NOMO-1 treated with dmso at 0.1 percent for 144 hours (cell line): ENCODE measurements around the gene STRADA.
A peak's percentile ranks its signal among the peaks of the same experiment; 100 is the strongest.
"Not testable (repeated sequence)": the region's sequence is repeated elsewhere in the genome, so short reads cannot be mapped to it uniquely, and the experiment has no call there.

Experiments
- DNase-seq: peaks from one replicate; lab custom pipeline; 2025; ENCODE audit not compliant: unreplicated experiment; lab: John Stamatoyannopoulos, UW

STRADA gene

GRCh38 chr17:63758428-63758827, 16.8 kb upstream of the STRADA start:
- DNase-seq = no peak

DNA sequence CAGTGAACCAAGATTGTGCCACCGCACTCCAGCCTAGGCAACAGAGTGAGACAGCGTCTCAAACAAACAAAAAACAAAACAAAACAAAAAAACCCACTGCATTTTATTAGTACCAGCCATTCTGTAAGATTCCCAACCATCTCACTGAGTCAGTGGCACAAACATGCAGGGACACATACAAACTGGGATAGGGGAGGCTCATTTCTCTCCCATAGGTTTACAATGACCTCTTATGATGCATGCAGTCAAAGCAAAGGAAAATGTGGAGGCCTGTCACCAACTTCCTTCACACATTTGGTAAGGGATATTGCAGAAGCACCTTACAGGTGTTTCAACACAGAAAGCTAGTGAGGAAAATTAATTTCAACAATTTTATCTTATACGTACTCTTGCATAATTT, 12.4 kb upstream of the STRADA start:
- no peak for DNase-seq

GRCh38 chr17:63753215-63753614, 11.6 kb upstream of the STRADA start:
- peak; percentile 1 for DNase-seq

DNA sequence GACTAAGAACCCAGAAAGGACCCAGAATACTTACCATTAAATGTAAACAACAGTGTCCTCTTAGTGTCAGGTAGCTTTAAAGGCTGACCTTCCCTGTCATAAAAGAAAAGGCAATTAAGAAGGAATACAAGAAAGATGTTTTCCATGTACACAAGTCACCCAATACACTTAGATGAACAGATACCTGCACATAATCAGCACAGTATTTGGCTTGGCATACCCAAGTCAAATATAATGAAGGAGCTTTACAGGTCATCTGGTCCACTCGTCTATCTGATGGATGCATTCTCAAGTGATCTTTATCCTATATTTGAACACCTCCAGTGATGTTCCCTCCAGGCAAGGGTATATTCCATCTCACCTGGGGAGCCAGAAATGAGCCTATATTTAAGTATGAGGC, 11.1 kb upstream of the STRADA start:
- DNase-seq = no peak

DNA sequence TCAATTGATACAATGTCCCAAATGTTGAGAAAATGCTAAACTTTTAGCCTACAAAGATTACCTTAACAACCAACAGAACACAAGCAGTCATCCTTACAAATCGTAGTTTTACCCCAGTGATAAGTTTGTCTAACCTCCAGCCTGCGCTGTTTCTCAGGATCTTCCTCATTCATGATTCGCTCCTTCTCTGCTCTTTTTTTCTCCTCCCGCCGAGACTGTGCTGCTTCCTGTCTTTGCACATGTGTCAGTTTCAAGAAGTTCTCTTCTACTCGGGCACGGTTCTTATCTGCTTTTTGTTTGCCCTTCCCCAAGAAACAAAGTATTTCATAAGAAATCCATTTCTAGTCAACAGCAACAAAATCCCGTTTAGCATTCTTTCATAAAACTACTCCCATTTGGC, 10.2 kb upstream of the STRADA start:
- peak; percentile 46 for DNase-seq

GRCh38 chr17:63741143-63741407, 524 bp downstream of the STRADA start:
- peak; percentile 27 for DNase-seq

DNA sequence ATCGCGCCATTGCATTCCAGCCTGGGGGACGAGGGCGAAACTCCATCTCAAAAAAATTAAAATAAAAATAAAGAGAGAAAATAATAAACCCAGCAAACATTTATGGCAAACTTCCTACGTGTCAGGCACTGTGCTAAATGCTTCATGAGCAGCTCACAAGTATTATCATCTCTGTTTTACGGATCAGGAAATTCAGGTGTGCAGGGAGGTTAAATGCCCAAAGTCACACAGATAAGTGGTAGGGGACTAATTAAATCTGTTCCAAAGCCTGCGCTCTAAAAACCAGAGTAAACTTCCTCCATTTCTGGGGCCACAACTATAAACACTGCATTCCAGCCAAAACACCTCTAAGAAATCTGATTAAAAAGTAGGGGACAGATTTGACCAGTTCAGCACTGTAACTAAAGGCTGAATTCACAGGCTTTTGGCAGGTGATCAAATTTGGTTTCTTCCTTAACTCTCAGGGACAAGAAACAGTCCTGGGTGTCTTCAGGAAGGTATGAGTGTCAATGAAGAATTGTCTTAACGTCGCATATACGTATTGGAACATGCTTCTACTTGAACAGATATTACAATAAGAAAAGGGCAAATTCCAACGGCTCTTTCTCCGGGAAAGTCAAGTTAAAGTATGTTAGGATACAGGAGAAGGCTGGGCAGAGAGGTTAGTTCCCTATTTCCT, 996 bp downstream of the STRADA start:
- DNase-seq = no peak

DNA sequence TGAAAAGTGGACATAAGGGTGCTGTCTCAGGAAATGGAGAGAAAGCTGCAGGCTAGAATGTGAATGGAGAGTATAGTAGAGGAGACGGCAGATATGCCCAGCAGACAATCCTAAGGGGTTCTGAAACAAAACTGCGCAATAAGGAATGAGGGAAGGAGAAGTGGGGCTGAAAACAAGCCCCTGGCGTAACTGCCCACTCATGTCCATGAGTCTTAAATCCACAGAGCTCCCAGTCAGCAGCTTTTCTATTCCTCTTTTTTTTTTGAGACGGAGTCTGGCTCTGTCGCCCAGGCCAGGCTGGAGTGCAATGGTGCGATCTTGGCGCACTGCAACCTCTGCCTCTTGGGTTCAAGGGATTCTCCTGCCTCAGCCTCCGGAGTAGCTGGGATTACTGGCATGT, 5.9 kb downstream of the STRADA start:
- DNase-seq = no peak

DNA sequence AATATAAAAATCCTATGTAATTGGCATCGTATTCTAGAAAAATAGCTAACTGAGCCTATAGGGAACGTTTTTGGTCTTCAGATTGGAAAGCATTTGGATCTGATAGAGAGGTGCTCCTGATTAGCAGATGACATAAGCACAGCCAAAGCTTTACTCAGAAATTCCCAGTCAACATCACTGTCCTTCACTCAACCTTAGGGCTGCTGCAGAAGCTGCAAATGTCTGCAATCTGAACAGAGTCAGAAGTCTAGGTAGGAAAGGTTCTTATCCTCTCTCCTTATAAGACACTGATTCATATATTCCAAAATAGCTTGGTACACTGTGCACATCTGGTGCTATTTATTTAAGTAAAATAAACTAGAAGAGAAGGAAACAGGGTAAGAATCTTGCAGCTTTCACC, 19.2 kb downstream of the STRADA start:
- DNase-seq = no peak

GRCh38 chr17:63720194-63720593, 21.4 kb downstream of the STRADA start:
- DNase-seq = not testable (repeated sequence)

- DNase-seq = no peak
Observed at GRCh38 chr17:63718988-63719387, 22.6 kb downstream of the STRADA start.

GRCh38 chr17:63716426-63716825, 25.2 kb downstream of the STRADA start:
- DNase-seq = no peak

GRCh38 chr17:63714550-63715277, 26.9 kb downstream of the STRADA start:
- no peak for DNase-seq

- DNase-seq = no peak
Observed at GRCh38 chr17:63709110-63709509, 32.5 kb downstream of the STRADA start.

GRCh38 chr17:63707151-63707550, 34.4 kb downstream of the STRADA start:
- no peak for DNase-seq

DNA sequence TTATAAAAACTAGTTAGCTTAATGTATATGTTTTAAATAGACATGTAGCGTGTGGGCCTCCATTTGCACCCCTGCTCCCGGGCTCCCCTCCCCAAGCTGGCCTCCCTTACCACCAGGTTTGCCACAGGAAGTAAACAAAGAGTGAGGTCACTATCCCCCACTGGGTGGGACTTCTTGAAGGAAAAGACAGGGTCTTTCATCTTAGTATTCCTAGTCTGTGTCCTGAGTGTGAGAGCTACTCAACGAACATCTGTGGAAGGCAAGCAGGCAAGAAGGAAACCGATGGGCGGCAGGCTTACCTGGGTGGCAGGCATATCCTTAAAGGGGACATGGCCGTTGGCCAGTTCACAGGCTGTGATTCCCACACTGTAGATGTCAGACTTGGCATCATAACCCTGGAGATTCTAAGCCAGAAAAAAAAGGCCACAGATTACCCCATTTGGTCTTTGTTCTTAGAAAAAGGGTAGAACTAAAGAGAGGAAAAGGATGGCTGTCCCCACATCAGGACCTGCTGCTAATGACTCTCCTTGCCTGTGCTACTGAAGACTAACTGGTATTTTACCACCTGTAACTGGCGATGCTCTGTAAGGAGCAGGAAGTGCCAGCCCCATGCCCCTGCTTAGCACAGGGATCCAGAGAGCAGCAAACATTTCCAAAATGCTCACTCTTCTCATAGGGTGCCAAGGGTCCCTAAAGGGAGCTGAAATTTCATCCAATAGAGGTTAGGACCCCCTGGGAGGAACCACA, 35.1 kb downstream of the STRADA start:
- DNase-seq = no peak

DNA sequence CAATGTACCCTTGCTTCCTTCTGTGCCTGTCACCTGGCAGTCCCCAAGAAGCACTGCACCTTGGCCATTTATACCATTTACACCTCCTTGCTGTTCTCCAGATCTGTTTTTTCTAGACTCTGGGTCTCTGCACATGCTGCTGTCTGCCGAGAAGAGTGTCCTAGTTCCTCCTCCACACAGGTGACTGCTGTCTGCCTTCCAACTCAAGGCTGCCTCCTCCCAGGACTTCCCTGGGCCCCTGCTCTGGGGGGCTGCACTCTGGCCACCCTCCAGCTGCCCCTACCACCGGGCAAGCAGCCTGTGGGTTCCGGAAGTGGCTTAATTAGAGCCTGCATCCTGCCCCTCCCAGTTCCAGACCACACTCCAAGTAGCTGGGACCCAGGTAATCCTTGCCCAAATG, 35.9 kb downstream of the STRADA start:
- DNase-seq = no peak

GRCh38 chr17:63704836-63705235, 36.8 kb downstream of the STRADA start:
- no peak for DNase-seq

DNA sequence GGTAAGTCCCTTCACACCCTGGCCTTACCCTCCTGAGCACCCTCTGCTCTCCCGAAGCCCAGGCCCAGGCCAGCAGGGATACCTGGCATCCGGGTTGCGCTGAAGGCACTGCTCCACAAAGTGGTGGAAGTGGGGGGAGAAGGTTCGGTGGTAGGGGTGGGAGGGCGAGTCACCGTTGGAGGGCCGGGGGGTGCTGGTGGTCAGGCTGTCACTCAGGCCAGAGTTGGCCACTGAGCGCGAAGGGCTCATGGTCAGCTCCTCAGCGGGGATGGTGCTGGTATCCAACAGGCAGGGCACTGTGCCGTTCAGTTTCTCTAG, 37.4 kb downstream of the STRADA start:
- DNase-seq = no peak

DNA sequence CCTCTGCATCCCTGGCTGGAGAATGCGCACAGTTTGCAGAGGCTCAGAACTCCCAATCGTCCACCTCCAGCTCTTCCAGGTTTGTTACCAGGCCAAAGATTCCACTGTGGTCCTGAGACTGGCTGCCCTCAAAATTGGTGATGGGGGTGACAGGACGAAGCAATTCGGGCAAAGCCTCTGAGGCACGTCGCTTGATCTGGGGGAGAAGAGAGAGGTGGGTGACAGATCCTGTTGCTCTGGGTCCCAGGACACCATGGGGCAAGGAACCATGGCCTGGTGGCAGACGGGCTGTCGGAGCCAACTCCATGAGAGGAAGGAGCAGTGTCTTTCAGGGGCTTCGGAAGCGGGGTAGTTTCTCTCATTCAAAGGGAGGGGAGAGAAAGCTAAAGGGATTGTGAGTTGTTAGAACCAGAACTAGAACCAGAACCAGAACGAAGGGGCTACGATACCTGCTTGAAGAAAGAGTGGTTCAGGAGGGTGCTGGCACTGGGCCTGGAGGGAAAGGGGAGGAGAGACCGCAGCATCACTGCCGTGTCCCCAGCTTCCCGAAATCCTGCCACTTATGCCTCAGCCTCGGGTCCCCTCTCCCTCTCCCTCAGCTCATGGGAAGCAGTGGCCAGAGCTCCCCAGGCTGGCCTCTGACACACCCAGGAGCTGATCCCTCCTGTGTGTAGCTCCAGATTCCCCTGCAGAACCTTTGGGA, 37.9 kb downstream of the STRADA start:
- DNase-seq = no peak

DNA sequence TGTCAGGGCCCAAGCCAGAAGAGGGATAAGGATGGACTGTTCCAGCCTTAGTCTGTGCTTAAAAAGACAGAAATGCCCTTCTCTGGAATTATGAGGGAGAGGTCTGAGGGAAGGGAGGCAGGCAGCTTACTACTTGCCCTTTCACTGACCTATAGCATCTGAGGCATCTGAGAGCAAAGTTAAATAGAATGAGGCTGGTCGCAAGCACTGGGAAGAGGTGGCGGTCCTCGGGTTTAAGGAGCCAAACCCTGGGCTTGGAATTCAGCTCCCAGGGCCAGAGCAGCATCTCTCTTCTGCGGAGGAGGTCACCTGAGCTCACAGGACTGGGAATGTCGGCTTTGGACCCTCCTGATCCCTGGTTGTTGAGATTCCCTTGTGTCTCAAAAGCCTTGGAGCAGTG, 38.6 kb downstream of the STRADA start:
- DNase-seq = no peak

DNA sequence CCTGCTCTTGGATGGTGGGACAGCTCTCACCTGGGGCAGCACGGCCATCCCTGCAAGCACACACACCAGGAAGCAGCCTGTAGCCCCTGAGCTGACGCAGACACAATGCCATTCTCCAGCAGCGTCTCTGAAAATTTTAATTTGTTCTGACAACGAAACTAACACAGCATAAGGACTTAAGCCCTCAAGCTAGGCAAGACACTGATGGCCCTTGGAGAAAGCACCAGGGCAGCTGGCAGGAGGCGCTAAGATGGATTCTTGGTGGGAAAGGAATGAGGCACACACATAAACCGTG, 38.9 kb downstream of the STRADA start:
- no peak for DNase-seq
